GM18508 (cell line): ENCODE measurements around the gene UQCRC1.
"Not testable (repeated sequence)": the region's sequence is repeated elsewhere in the genome, so short reads cannot be mapped to it uniquely, and the experiment has no call there.

Source experiments
- ATAC-seq: cut with Tn5 transposase; IDR thresholded peaks from one replicate; pipeline ENCODE4 v1.9.1; 2021; ENCODE audit warnings: moderate number of reproducible peaks; ENCODE audit not compliant: insufficient read depth, unreplicated experiment

UQCRC1 gene

GRCh38 chr3:48560648-48561018, 48.8 kb downstream of the UQCRC1 start:
- no peak for ATAC-seq

- ATAC-seq = no peak
Observed at GRCh38 chr3:48558493-48559134, 50.8 kb downstream of the UQCRC1 start.

GRCh38 chr3:48556796-48557626, 52.4 kb downstream of the UQCRC1 start, which contains the start of gene PFKFB4:
Gene PFKFB4, minus strand, starts transcription at chr3:48556803. Its CDS starts 26 bp downstream, at chr3:48556777.
- peak; percentile 66 for ATAC-seq

GRCh38 chr3:48555949-48556795, 53.3 kb downstream of the UQCRC1 start:
- ATAC-seq = no peak

GRCh38 chr3:48555231-48555948, 54.1 kb downstream of the UQCRC1 start:
- ATAC-seq = no peak

GRCh38 chr3:48553886-48554845, 55.3 kb downstream of the UQCRC1 start:
- no peak for ATAC-seq

- ATAC-seq = no peak
Observed at GRCh38 chr3:48553361-48553760, 56.1 kb downstream of the UQCRC1 start.

- ATAC-seq = no peak
Observed at GRCh38 chr3:48552111-48552951, 57.1 kb downstream of the UQCRC1 start.

- not testable (repeated sequence) for ATAC-seq
Observed at GRCh38 chr3:48551651-48552050, 57.8 kb downstream of the UQCRC1 start.
